ENCODE results near the gene DHODH.

GRCh38 chr16:72061564-72061963 is 53.0 kb downstream of the DHODH start:
- TF ChIP-seq, protein P1, sequence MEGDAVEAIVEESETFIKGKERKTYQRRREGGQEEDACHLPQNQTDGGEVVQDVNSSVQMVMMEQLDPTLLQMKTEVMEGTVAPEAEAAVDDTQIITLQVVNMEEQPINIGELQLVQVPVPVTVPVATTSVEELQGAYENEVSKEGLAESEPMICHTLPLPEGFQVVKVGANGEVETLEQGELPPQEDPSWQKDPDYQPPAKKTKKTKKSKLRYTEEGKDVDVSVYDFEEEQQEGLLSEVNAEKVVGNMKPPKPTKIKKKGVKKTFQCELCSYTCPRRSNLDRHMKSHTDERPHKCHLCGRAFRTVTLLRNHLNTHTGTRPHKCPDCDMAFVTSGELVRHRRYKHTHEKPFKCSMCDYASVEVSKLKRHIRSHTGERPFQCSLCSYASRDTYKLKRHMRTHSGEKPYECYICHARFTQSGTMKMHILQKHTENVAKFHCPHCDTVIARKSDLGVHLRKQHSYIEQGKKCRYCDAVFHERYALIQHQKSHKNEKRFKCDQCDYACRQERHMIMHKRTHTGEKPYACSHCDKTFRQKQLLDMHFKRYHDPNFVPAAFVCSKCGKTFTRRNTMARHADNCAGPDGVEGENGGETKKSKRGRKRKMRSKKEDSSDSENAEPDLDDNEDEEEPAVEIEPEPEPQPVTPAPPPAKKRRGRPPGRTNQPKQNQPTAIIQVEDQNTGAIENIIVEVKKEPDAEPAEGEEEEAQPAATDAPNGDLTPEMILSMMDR (IDR thresholded peaks at IDR 0.05), result no peak
- TF ChIP-seq ZFX (IDR thresholded peaks at IDR 0.05; ENCODE audit: borderline replicate concordance), result no peak
